Panc1 (cell line): ENCODE results near the gene ZBTB40. TPM values are rescaled to one million over a fixed set of nuclear protein-coding genes. Genes with fewer than 3 reads are reported as not detected.
A peak's percentile ranks its signal among the peaks of the same experiment; 100 is the strongest.

ENCODE experiments used
- ATAC-seq: fragments of 200-7000 bp; cut with Tn5 transposase; 2 replicates; pipeline ENCODE4 v1.9.1; 2020; ENCODE audit warnings: mild to moderate bottlenecking, moderate library complexity
- BruUV-seq: library from RNA; stranded (reverse); fragments of 400-500 nt; replicated peaks from 2 replicates; lab custom pipeline; 2021; lab: Mats Ljungman, UMichigan
- CTCF ChIA-PET: fragments of 300-600 bp; sonication (Branson Sonifier 250); formaldehyde crosslinking; loops from one replicate; lab custom pipeline; 2022; ENCODE audit warnings: antibody characterized with exemption; lab: Charles Lee
- POLR2A ChIA-PET: fragments of 300-600 bp; sonication (Branson Sonifier 250); formaldehyde crosslinking; loops from one replicate; lab custom pipeline; 2022; ENCODE audit warnings: antibody characterized with exemption; lab: Charles Lee
- DNase-seq: peaks from one replicate; pipeline ENCODE4 v3.0.0-alpha.2; 2010; ENCODE audit warnings: low read depth, low spot score
- H3K27ac ChIP-seq: 2 replicates; pipeline ENCODE4 v1.5.1; 2011; ENCODE audit warnings: mild to moderate bottlenecking, low read length, inconsistent platforms
- H3K27me3 ChIP-seq: fragments of 200-500 bp; sonication (Bioruptor generic); 2 replicates; pipeline ENCODE4 v1.6.0; 2014; ENCODE audit warnings: low read length, inconsistent platforms; ENCODE audit not compliant: control insufficient read depth, insufficient read depth
- H3K36me3 ChIP-seq: fragments of 200-500 bp; sonication (Bioruptor generic); 2 replicates; pipeline ENCODE4 v1.5.1; 2014; ENCODE audit warnings: inconsistent platforms, mild to moderate bottlenecking, low read length, moderate library complexity; ENCODE audit not compliant: control insufficient read depth, insufficient read depth
- H3K4me1 ChIP-seq: 2 replicates; pipeline ENCODE4 v1.5.1; 2011; ENCODE audit warnings: inconsistent platforms, mild to moderate bottlenecking, low read length, moderate library complexity; ENCODE audit not compliant: control insufficient read depth, insufficient read depth
- H3K4me3 ChIP-seq, 2 experiments: 2 replicates each; pipeline ENCODE4 v1.5.1; 2011 to 2012; ENCODE audit warnings: low read depth in 2 of 2, low read length in 2 of 2, mild to moderate bottlenecking in 2 of 2, inconsistent platforms in 1 of 2, moderate library complexity in 1 of 2
- H3K9me3 ChIP-seq: fragments of 200-500 bp; sonication (Bioruptor generic); 2 replicates; pipeline ENCODE4 v1.5.1; 2014; ENCODE audit warnings: low read depth, mild to moderate bottlenecking, inconsistent platforms, low read length, moderate library complexity; ENCODE audit not compliant: control insufficient read depth, insufficient read depth
- POLR2AphosphoS5 ChIP-seq: IDR thresholded peaks from 2 replicates; pipeline ENCODE4 v1.6.1; 2012; ENCODE audit warnings: mild to moderate bottlenecking, low read depth, low read length, moderate library complexity
- SIN3A ChIP-seq: IDR thresholded peaks from 2 replicates; pipeline ENCODE4 v1.6.1; 2012; ENCODE audit warnings: low read depth, mild to moderate bottlenecking, low read length, moderate library complexity, borderline replicate concordance; ENCODE audit not compliant: insufficient read depth
- TCF7L2 ChIP-seq: IDR thresholded peaks from 2 replicates; pipeline ENCODE4 v1.6.1; 2011; ENCODE audit warnings: mild to moderate bottlenecking, low read depth, low read length, inconsistent platforms
- in situ Hi-C: cut with HindIII; loops from 2 replicates; pipeline ENCODE4 v1.10.0; 2016; ENCODE audit warnings: low sequenced_read_pairs, low pct_unique_long_range_greater_than_20kb
- intact Hi-C: fragments of 100-400 bp; cut with micrococcal nuclease; formaldehyde crosslinking; loops from one replicate; pipeline ENCODE4 v1.10.0; 2022; ENCODE audit not compliant: unreplicated experiment
- total RNA-seq: library from RNA; stranded (reverse); gene quantifications from one replicate; pipeline ENCODE4 v1.2.1, GENCODE V29; 2021; ENCODE audit not compliant: unreplicated experiment
- TF ChIP-seq, protein P1 (sequence below): fragments of 450-650 bp; IDR thresholded peaks from 2 replicates; pipeline ENCODE4 v1.5.1; 2017; ENCODE audit warnings: mild to moderate bottlenecking
- TF ChIP-seq, protein P2 (sequence below), 2 experiments: IDR thresholded peaks; 2 replicates each; pipeline ENCODE4 v1.6.1; 2011 to 2012; ENCODE audit warnings: low read depth in 2 of 2, control low read depth in 1 of 2, low read length in 1 of 2, mild to moderate bottlenecking in 1 of 2, moderate library complexity in 1 of 2; ENCODE audit not compliant: insufficient read depth in 1 of 2

ZBTB40 gene
- total RNA-seq, 1 experiment from 2014 or later, result 24.3 TPM

DNA sequence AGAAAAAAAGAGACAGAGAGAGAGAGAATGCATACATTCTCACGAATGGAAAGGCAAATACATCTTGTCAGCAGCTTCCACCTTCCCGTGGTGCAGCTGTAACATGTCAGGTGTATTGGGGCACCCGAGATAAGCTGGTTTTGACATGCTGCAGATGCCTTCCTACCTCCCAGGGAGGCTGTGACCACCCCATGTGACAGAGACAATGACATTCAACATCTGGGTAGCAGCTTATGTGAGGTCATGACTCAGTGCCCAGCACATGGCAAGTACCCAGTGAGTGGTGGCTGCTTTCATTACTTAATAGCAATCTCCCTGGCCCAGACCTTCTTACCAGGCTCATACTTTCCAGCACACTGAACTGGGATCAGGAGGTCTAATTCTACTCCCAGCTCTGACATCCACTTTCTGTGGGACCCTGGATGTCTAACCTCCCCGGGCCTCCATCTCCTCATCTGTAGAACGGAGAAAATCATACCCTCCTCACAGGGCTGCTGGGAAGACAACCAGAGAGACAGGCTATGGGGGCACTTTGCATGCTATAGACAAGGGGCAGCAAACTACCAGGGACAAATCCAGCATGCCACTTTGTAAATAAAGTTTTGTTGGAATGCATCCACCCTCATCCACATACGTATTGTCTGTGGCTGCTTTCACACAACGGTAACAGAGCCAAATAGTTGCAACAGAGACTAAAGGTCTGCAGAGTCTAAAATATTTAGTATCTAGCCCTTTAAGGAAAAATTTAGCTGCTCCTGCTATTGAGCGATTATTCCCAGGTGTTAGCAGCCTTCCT lies 38.5 kb upstream of the ZBTB40 start:
- H3K27ac ChIP-seq, result no peak overlapping the region

DNA sequence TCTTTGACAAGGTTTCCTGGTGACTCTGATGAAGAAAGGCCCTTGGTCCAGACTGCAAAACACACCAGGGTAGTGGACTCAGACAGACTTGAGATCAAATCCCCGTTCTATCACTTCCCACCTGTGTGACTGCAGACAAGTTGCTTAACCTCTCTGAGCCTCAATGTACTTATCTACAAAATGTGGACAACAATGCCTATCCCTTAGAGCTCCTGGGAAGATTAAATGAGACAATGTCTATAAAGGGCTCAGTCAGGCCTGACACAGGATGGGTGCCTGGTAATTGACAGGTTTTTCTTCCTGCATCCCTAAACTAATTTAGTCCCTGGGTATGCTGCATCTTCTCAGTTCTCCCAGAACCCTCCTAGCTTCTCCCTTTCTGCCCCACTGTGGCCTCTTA lies 37.9 kb upstream of the ZBTB40 start:
- POLR2A ChIA-PET, result interaction anchor here (0.7 kb wide), 1 partner anchor 198 kb away, joined by 7 read pairs; no protein-coding TSS in a partner anchor
- BruUV-seq, result no TSS peak
- no peaks in the 10 kb centered on the region for H3K9me3 ChIP-seq
- no peak for TF ChIP-seq TCF7L2
- TF ChIP-seq POLR2AphosphoS5, result no peak
- no peak for TF ChIP-seq SIN3A
- TF ChIP-seq, protein P1, sequence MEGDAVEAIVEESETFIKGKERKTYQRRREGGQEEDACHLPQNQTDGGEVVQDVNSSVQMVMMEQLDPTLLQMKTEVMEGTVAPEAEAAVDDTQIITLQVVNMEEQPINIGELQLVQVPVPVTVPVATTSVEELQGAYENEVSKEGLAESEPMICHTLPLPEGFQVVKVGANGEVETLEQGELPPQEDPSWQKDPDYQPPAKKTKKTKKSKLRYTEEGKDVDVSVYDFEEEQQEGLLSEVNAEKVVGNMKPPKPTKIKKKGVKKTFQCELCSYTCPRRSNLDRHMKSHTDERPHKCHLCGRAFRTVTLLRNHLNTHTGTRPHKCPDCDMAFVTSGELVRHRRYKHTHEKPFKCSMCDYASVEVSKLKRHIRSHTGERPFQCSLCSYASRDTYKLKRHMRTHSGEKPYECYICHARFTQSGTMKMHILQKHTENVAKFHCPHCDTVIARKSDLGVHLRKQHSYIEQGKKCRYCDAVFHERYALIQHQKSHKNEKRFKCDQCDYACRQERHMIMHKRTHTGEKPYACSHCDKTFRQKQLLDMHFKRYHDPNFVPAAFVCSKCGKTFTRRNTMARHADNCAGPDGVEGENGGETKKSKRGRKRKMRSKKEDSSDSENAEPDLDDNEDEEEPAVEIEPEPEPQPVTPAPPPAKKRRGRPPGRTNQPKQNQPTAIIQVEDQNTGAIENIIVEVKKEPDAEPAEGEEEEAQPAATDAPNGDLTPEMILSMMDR, result no peak
- TF ChIP-seq, protein P2, sequence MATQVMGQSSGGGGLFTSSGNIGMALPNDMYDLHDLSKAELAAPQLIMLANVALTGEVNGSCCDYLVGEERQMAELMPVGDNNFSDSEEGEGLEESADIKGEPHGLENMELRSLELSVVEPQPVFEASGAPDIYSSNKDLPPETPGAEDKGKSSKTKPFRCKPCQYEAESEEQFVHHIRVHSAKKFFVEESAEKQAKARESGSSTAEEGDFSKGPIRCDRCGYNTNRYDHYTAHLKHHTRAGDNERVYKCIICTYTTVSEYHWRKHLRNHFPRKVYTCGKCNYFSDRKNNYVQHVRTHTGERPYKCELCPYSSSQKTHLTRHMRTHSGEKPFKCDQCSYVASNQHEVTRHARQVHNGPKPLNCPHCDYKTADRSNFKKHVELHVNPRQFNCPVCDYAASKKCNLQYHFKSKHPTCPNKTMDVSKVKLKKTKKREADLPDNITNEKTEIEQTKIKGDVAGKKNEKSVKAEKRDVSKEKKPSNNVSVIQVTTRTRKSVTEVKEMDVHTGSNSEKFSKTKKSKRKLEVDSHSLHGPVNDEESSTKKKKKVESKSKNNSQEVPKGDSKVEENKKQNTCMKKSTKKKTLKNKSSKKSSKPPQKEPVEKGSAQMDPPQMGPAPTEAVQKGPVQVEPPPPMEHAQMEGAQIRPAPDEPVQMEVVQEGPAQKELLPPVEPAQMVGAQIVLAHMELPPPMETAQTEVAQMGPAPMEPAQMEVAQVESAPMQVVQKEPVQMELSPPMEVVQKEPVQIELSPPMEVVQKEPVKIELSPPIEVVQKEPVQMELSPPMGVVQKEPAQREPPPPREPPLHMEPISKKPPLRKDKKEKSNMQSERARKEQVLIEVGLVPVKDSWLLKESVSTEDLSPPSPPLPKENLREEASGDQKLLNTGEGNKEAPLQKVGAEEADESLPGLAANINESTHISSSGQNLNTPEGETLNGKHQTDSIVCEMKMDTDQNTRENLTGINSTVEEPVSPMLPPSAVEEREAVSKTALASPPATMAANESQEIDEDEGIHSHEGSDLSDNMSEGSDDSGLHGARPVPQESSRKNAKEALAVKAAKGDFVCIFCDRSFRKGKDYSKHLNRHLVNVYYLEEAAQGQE (IDR thresholded peaks at IDR 0.05; ENCODE audit: insufficient read depth in 1 of 2, low read depth in 2 of 2, low read length in 1 of 2), result no peak
- DNase-seq (no peak), ATAC-seq (0 out of 2 replicates have a peak, but pooled peaks have one; percentile 3)
- in situ Hi-C loops (no loop called here), intact Hi-C loops (loop anchor here (10.0 kb wide), 1 partner anchor 309 kb away; no protein-coding TSS in a partner anchor)
- CTCF ChIA-PET, result interaction anchor here (1.3 kb wide), 1 partner anchor 282 kb away, joined by 12 read pairs; no protein-coding TSS in a partner anchor
- peaks cover 11% of the 10 kb centered on the region for H3K4me1 ChIP-seq
- H3K27me3 ChIP-seq, result no peaks in the 10 kb centered on the region
- no peak overlapping the region for H3K27ac ChIP-seq
- no peaks in the 10 kb centered on the region for H3K36me3 ChIP-seq
- H3K4me3 ChIP-seq, result no peak overlapping the region

More for the DNA sequence above, 38.5 kb upstream of the ZBTB40 start:
- ChIA-PET POLR2A (interaction anchor here (0.6 kb wide), 1 partner anchor 133 kb away, joined by 12 read pairs; no protein-coding TSS in a partner anchor), CTCF (interaction anchor here (1.3 kb wide), 1 partner anchor 281 kb away, joined by 12 read pairs; no protein-coding TSS in a partner anchor)
- TF ChIP-seq, protein P2 (IDR thresholded peaks at IDR 0.05; ENCODE audit: insufficient read depth in 1 of 2, low read depth in 2 of 2, low read length in 1 of 2), result no peak
- TF ChIP-seq SIN3A (no peak), TCF7L2 (no peak), POLR2AphosphoS5 (no peak)
- TF ChIP-seq, protein P1, result no peak
- Histone ChIP-seq H3K4me1 (peaks cover 9% of the 10 kb centered on the region), H3K9me3 (no peaks in the 10 kb centered on the region), H3K27me3 (no peaks in the 10 kb centered on the region), H3K36me3 (no peaks in the 10 kb centered on the region), H3K4me3 (no peak overlapping the region)
- no TSS peak for BruUV-seq
- in situ Hi-C loops, result no loop called here
- DNase-seq (no peak), ATAC-seq (no peak)
- intact Hi-C loops, result loop anchor here (10.0 kb wide), 1 partner anchor 308 kb away; no protein-coding TSS in a partner anchor
